GM12891 (cell line): ENCODE results near the gene PJA2.

Source experiments
- POLR2A ChIP-seq: IDR thresholded peaks from 2 replicates; pipeline ENCODE4 v1.6.1; 2011; ENCODE audit warnings: low read depth, low read length, control low read depth
- POU2F2 ChIP-seq: IDR thresholded peaks from 2 replicates; pipeline ENCODE4 v1.6.1; 2011; ENCODE audit warnings: low read depth, mild to moderate bottlenecking, control low read depth, low read length, moderate library complexity
- TAF1 ChIP-seq: IDR thresholded peaks from 2 replicates; pipeline ENCODE4 v1.6.1; 2011; ENCODE audit warnings: low read depth, low read length, control low read depth

- TF ChIP-seq TAF1 (no peak), POLR2A (no peak), POU2F2 (no peak)
Observed at GRCh38 chr5:109313127-109313526, 96.6 kb downstream of the PJA2 start.
